Measurements from ENCODE around the gene EIF4G1.

DNA sequence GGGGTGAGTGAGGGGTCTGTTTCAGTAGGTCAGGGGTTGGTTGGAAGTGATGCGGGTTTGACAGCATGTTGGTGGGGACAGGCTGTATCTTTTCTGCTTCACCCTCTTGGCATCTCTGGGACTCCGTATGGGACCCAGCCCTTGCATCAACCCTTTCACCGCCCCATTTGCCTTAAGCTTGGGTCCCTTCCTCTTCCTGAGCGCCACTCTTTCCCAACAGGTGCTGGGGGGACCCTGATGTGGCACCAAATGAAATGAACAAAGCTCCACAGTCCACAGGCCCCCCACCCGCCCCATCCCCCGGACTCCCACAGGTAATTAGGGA lies 1.1 kb downstream of the EIF4G1 start:
- TF ChIP-seq POLR2A (IDR thresholded peaks at IDR 0.05), result no peak
- TF ChIP-seq, protein P1, sequence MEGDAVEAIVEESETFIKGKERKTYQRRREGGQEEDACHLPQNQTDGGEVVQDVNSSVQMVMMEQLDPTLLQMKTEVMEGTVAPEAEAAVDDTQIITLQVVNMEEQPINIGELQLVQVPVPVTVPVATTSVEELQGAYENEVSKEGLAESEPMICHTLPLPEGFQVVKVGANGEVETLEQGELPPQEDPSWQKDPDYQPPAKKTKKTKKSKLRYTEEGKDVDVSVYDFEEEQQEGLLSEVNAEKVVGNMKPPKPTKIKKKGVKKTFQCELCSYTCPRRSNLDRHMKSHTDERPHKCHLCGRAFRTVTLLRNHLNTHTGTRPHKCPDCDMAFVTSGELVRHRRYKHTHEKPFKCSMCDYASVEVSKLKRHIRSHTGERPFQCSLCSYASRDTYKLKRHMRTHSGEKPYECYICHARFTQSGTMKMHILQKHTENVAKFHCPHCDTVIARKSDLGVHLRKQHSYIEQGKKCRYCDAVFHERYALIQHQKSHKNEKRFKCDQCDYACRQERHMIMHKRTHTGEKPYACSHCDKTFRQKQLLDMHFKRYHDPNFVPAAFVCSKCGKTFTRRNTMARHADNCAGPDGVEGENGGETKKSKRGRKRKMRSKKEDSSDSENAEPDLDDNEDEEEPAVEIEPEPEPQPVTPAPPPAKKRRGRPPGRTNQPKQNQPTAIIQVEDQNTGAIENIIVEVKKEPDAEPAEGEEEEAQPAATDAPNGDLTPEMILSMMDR (IDR thresholded peaks at IDR 0.05), result no peak

Data from suprapubic skin (tissue), 3 donors.